Panc1 (cell line): ENCODE data around the gene SEMA4A. TPM values are rescaled to one million over a fixed set of nuclear protein-coding genes. Genes with fewer than 3 reads are reported as not detected.

Experiments
- ATAC-seq: fragments of 200-7000 bp; cut with Tn5 transposase; 2 replicates; pipeline ENCODE4 v1.9.1; 2020; ENCODE audit warnings: mild to moderate bottlenecking, moderate library complexity
- BruUV-seq: library from RNA; stranded (reverse); fragments of 400-500 nt; replicated peaks from 2 replicates; lab custom pipeline; 2021; lab: Mats Ljungman, UMichigan
- CTCF ChIA-PET: fragments of 300-600 bp; sonication (Branson Sonifier 250); formaldehyde crosslinking; loops from one replicate; lab custom pipeline; 2022; ENCODE audit warnings: antibody characterized with exemption; lab: Charles Lee
- POLR2A ChIA-PET: fragments of 300-600 bp; sonication (Branson Sonifier 250); formaldehyde crosslinking; loops from one replicate; lab custom pipeline; 2022; ENCODE audit warnings: antibody characterized with exemption; lab: Charles Lee
- DNase-seq: peaks from one replicate; pipeline ENCODE4 v3.0.0-alpha.2; 2010; ENCODE audit warnings: low read depth, low spot score
- H3K27ac ChIP-seq: 2 replicates; pipeline ENCODE4 v1.5.1; 2011; ENCODE audit warnings: mild to moderate bottlenecking, low read length, inconsistent platforms
- H3K27me3 ChIP-seq: fragments of 200-500 bp; sonication (Bioruptor generic); 2 replicates; pipeline ENCODE4 v1.6.0; 2014; ENCODE audit warnings: low read length, inconsistent platforms; ENCODE audit not compliant: control insufficient read depth, insufficient read depth
- H3K36me3 ChIP-seq: fragments of 200-500 bp; sonication (Bioruptor generic); 2 replicates; pipeline ENCODE4 v1.5.1; 2014; ENCODE audit warnings: inconsistent platforms, mild to moderate bottlenecking, low read length, moderate library complexity; ENCODE audit not compliant: control insufficient read depth, insufficient read depth
- H3K4me1 ChIP-seq: 2 replicates; pipeline ENCODE4 v1.5.1; 2011; ENCODE audit warnings: inconsistent platforms, mild to moderate bottlenecking, low read length, moderate library complexity; ENCODE audit not compliant: control insufficient read depth, insufficient read depth
- H3K4me3 ChIP-seq, 2 experiments: 2 replicates each; pipeline ENCODE4 v1.5.1; 2011 to 2012; ENCODE audit warnings: low read depth in 2 of 2, low read length in 2 of 2, mild to moderate bottlenecking in 2 of 2, inconsistent platforms in 1 of 2, moderate library complexity in 1 of 2
- H3K9me3 ChIP-seq: fragments of 200-500 bp; sonication (Bioruptor generic); 2 replicates; pipeline ENCODE4 v1.5.1; 2014; ENCODE audit warnings: low read depth, mild to moderate bottlenecking, inconsistent platforms, low read length, moderate library complexity; ENCODE audit not compliant: control insufficient read depth, insufficient read depth
- POLR2AphosphoS5 ChIP-seq: IDR thresholded peaks from 2 replicates; pipeline ENCODE4 v1.6.1; 2012; ENCODE audit warnings: mild to moderate bottlenecking, low read depth, low read length, moderate library complexity
- SIN3A ChIP-seq: IDR thresholded peaks from 2 replicates; pipeline ENCODE4 v1.6.1; 2012; ENCODE audit warnings: low read depth, mild to moderate bottlenecking, low read length, moderate library complexity, borderline replicate concordance; ENCODE audit not compliant: insufficient read depth
- TCF7L2 ChIP-seq: IDR thresholded peaks from 2 replicates; pipeline ENCODE4 v1.6.1; 2011; ENCODE audit warnings: mild to moderate bottlenecking, low read depth, low read length, inconsistent platforms
- in situ Hi-C: cut with HindIII; loops from 2 replicates; pipeline ENCODE4 v1.10.0; 2016; ENCODE audit warnings: low sequenced_read_pairs, low pct_unique_long_range_greater_than_20kb
- intact Hi-C: fragments of 100-400 bp; cut with micrococcal nuclease; formaldehyde crosslinking; loops from one replicate; pipeline ENCODE4 v1.10.0; 2022; ENCODE audit not compliant: unreplicated experiment
- total RNA-seq: library from RNA; stranded (reverse); gene quantifications from one replicate; pipeline ENCODE4 v1.2.1, GENCODE V29; 2021; ENCODE audit not compliant: unreplicated experiment
- TF ChIP-seq, protein P1 (sequence below): fragments of 450-650 bp; IDR thresholded peaks from 2 replicates; pipeline ENCODE4 v1.5.1; 2017; ENCODE audit warnings: mild to moderate bottlenecking
- TF ChIP-seq, protein P2 (sequence below), 2 experiments: IDR thresholded peaks; 2 replicates each; pipeline ENCODE4 v1.6.1; 2011 to 2012; ENCODE audit warnings: low read depth in 2 of 2, control low read depth in 1 of 2, low read length in 1 of 2, mild to moderate bottlenecking in 1 of 2, moderate library complexity in 1 of 2; ENCODE audit not compliant: insufficient read depth in 1 of 2

Gene SEMA4A
- total RNA-seq, 1 experiment from 2014 or later: 0.21 TPM

GRCh38 chr1:156226116-156226538, 72.7 kb downstream of the SEMA4A start:
- Histone ChIP-seq H3K36me3 (peaks cover 2% of the 10 kb centered on the region; the same call in 1 of the 2 replicates), H3K9me3 (no peaks in the 10 kb centered on the region), H3K4me3 (no peak overlapping the region), H3K27ac (no peak overlapping the region), H3K4me1 (peaks cover 6% of the 10 kb centered on the region; the same call in 1 of the 2 replicates), H3K27me3 (no peaks in the 10 kb centered on the region)
- BruUV-seq: no TSS peak
- intact Hi-C loops: loop anchor here (5.0 kb wide), 1 partner anchor 231 kb away; no protein-coding TSS in a partner anchor
- CTCF ChIA-PET: interaction anchor here (1.7 to 2.3 kb wide), 2 partner anchors 81 to 85 kb away, joined by 20 to 21 read pairs; no protein-coding TSS in a partner anchor
- POLR2A ChIA-PET: no interaction called here
- DNase-seq (no peak), ATAC-seq (no peak)
- TF ChIP-seq SIN3A: no peak
- TF ChIP-seq, protein P1, sequence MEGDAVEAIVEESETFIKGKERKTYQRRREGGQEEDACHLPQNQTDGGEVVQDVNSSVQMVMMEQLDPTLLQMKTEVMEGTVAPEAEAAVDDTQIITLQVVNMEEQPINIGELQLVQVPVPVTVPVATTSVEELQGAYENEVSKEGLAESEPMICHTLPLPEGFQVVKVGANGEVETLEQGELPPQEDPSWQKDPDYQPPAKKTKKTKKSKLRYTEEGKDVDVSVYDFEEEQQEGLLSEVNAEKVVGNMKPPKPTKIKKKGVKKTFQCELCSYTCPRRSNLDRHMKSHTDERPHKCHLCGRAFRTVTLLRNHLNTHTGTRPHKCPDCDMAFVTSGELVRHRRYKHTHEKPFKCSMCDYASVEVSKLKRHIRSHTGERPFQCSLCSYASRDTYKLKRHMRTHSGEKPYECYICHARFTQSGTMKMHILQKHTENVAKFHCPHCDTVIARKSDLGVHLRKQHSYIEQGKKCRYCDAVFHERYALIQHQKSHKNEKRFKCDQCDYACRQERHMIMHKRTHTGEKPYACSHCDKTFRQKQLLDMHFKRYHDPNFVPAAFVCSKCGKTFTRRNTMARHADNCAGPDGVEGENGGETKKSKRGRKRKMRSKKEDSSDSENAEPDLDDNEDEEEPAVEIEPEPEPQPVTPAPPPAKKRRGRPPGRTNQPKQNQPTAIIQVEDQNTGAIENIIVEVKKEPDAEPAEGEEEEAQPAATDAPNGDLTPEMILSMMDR: no peak
- TF ChIP-seq TCF7L2: no peak
- no peak for TF ChIP-seq POLR2AphosphoS5
- TF ChIP-seq, protein P2, sequence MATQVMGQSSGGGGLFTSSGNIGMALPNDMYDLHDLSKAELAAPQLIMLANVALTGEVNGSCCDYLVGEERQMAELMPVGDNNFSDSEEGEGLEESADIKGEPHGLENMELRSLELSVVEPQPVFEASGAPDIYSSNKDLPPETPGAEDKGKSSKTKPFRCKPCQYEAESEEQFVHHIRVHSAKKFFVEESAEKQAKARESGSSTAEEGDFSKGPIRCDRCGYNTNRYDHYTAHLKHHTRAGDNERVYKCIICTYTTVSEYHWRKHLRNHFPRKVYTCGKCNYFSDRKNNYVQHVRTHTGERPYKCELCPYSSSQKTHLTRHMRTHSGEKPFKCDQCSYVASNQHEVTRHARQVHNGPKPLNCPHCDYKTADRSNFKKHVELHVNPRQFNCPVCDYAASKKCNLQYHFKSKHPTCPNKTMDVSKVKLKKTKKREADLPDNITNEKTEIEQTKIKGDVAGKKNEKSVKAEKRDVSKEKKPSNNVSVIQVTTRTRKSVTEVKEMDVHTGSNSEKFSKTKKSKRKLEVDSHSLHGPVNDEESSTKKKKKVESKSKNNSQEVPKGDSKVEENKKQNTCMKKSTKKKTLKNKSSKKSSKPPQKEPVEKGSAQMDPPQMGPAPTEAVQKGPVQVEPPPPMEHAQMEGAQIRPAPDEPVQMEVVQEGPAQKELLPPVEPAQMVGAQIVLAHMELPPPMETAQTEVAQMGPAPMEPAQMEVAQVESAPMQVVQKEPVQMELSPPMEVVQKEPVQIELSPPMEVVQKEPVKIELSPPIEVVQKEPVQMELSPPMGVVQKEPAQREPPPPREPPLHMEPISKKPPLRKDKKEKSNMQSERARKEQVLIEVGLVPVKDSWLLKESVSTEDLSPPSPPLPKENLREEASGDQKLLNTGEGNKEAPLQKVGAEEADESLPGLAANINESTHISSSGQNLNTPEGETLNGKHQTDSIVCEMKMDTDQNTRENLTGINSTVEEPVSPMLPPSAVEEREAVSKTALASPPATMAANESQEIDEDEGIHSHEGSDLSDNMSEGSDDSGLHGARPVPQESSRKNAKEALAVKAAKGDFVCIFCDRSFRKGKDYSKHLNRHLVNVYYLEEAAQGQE (IDR thresholded peaks at IDR 0.05; ENCODE audit: insufficient read depth in 1 of 2, low read depth in 2 of 2, low read length in 1 of 2): no peak
- in situ Hi-C loops: no loop called here

DNA sequence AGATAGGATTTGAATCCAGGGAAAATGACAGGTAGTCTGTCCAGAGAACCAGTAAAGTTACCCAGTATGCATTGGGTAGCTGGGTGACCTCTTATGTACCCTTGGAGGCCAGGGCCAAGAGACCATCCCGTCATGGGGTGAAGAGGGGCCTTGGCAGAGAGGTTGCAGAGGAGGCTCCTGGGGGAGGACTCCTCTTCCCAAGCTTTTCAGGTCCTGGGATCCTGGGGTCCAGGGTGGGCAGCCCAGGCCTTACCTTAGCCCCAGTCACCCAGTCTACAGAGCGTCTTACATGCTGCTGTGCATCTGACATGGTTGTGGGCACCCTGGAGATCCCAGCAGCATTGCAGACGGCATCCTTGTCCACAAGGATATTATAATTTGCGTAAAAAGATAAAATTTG, 73.4 kb downstream of the SEMA4A start:
- no peak for DNase-seq
- Histone ChIP-seq H3K27ac (no peak overlapping the region), H3K4me3 (no peak overlapping the region), H3K4me1 (peaks cover 6% of the 10 kb centered on the region; the same call in 1 of the 2 replicates), H3K27me3 (no peaks in the 10 kb centered on the region), H3K36me3 (peaks cover 2% of the 10 kb centered on the region; the same call in 1 of the 2 replicates), H3K9me3 (no peaks in the 10 kb centered on the region)
- ATAC-seq: no peak
- ChIA-PET POLR2A (no interaction called here), CTCF (interaction anchor here (2.3 kb wide), 1 partner anchor 81 kb away, joined by 21 read pairs; no protein-coding TSS in a partner anchor)
- TF ChIP-seq POLR2AphosphoS5 (no peak), TCF7L2 (no peak), SIN3A (no peak)
- TF ChIP-seq, protein P1: no peak
- TF ChIP-seq, protein P2 (IDR thresholded peaks at IDR 0.05; ENCODE audit: insufficient read depth in 1 of 2, low read depth in 2 of 2, low read length in 1 of 2): no peak
- intact Hi-C loops (loop anchor here (5.0 kb wide), 1 partner anchor 231 kb away; no protein-coding TSS in a partner anchor), in situ Hi-C loops (no loop called here)
- BruUV-seq: TSS peak; percentile 17
